CD14-positive monocyte (primary cell): ENCODE measurements around the gene CCDC86. TPM values are rescaled to one million over a fixed set of nuclear protein-coding genes. Genes with fewer than 3 reads are reported as not detected.

Experiments used
- DNase-seq, 3 donors: peaks; one replicate each; pipeline ENCODE4 v3.0.0-alpha.2; 2011 to 2022
- H2AFZ ChIP-seq: 2 replicates; pipeline ENCODE4 v1.6.0; 2012; ENCODE audit warnings: mild to moderate bottlenecking, low read depth, low read length, inconsistent platforms; ENCODE audit not compliant: insufficient read depth, poor library complexity, severe bottlenecking
- H3K27ac ChIP-seq, 2 donors: 1 replicate in 1 of 2; 2 replicates in 1 of 2; pipeline ENCODE4 v1.5.1; 2012 to 2013; ENCODE audit warnings: low read length in 2 of 2, control low read depth in 1 of 2, inconsistent platforms in 1 of 2, low read depth in 1 of 2, mild to moderate bottlenecking in 1 of 2
- H3K27me3 ChIP-seq, 2 donors: one replicate each; pipeline versions ENCODE4 v1.6.0 to v1.6.1; 2011 to 2013; ENCODE audit warnings: low read length in 2 of 2; ENCODE audit not compliant: control insufficient read depth in 2 of 2, insufficient read depth in 2 of 2
- H3K36me3 ChIP-seq, 2 donors: replicated peaks in 1 of 2; 1 replicate in 1 of 2; 2 replicates in 1 of 2; pipeline versions ENCODE4 v1.5.1 to v1.6.1; 2012 to 2013; ENCODE audit warnings: low read length in 2 of 2, control low read depth in 1 of 2, inconsistent platforms in 1 of 2, mild to moderate bottlenecking in 1 of 2; ENCODE audit not compliant: insufficient read depth in 2 of 2, control insufficient read depth in 1 of 2
- H3K4me1 ChIP-seq, 2 donors: 1 replicate in 1 of 2; 2 replicates in 1 of 2; pipeline versions ENCODE4 v1.5.1 to v1.6.1; 2012 to 2013; ENCODE audit warnings: low read length in 2 of 2, control low read depth in 1 of 2, inconsistent platforms in 1 of 2, mild to moderate bottlenecking in 1 of 2, moderate library complexity in 1 of 2; ENCODE audit not compliant: insufficient read depth in 2 of 2, control insufficient read depth in 1 of 2
- H3K4me2 ChIP-seq: replicated peaks from 2 replicates; pipeline ENCODE3; 2012; ENCODE audit warnings: low read length, moderate library complexity, mild to moderate bottlenecking; ENCODE audit not compliant: poor library complexity, severe bottlenecking; ENCODE audit errors: extremely low read depth
- H3K4me3 ChIP-seq, 3 experiments: fragments of 200-600 bp in 1 of 3; sonication (generic) in 1 of 3; replicated peaks in 1 of 3; 1 replicate in 2 of 3; 2 replicates in 1 of 3; pipeline ENCODE4 v1.5.1; 2011 to 2013; ENCODE audit warnings: low read length in 3 of 3, mild to moderate bottlenecking in 3 of 3, control low read depth in 2 of 3, low read depth in 2 of 3, inconsistent platforms in 1 of 3, moderate library complexity in 1 of 3
- H3K79me2 ChIP-seq: 2 replicates; pipeline ENCODE4 v1.6.0; 2012; ENCODE audit warnings: mild to moderate bottlenecking, control low read depth, inconsistent platforms, low read length, moderate library complexity; ENCODE audit not compliant: insufficient read depth
- H3K9ac ChIP-seq: 2 replicates; pipeline ENCODE4 v1.6.0; 2017; ENCODE audit warnings: low read length, mild to moderate bottlenecking; ENCODE audit not compliant: insufficient read depth, poor library complexity, severe bottlenecking
- H3K9me3 ChIP-seq, 2 donors: replicated peaks in 1 of 2; 1 replicate in 1 of 2; 2 replicates in 1 of 2; pipeline versions ENCODE4 v1.5.1 to v1.6.1; 2012 to 2013; ENCODE audit warnings: low read length in 2 of 2, control low read depth in 1 of 2; ENCODE audit not compliant: control insufficient read depth in 1 of 2, insufficient read depth in 1 of 2
- H4K20me1 ChIP-seq: 2 replicates; pipeline ENCODE4 v1.6.0; 2012; ENCODE audit warnings: mild to moderate bottlenecking, low read length, control low read depth, moderate library complexity; ENCODE audit not compliant: insufficient read depth
- H3K27ac Mint-ChIP-seq, 7 donors: one replicate each; pipeline ENCODE4 v1.8.0; 2020; ENCODE audit warnings: mild to moderate bottlenecking in 7 of 7, mixed read lengths in 7 of 7, moderate library complexity in 6 of 7, inconsistent platforms in 2 of 7
- H3K27me3 Mint-ChIP-seq, 3 donors: one replicate each; pipeline ENCODE4 v1.8.0; 2021 to 2022; ENCODE audit warnings: low read depth in 3 of 3, mild to moderate bottlenecking in 3 of 3, mixed read lengths in 3 of 3, moderate library complexity in 3 of 3, inconsistent platforms in 1 of 3
- H3K36me3 Mint-ChIP-seq, 2 donors: one replicate each; pipeline ENCODE4 v1.8.0; 2020; ENCODE audit warnings: mixed read lengths in 2 of 2, inconsistent platforms in 1 of 2, mild to moderate bottlenecking in 1 of 2
- H3K4me1 Mint-ChIP-seq: one replicate; pipeline ENCODE4 v1.8.0; 2020; ENCODE audit warnings: mild to moderate bottlenecking, mixed read lengths
- H3K4me3 Mint-ChIP-seq, 2 donors: one replicate each; pipeline ENCODE4 v1.8.0; 2020; ENCODE audit warnings: mild to moderate bottlenecking in 2 of 2, mixed read lengths in 2 of 2, moderate library complexity in 1 of 2
- H3K9me3 Mint-ChIP-seq, 7 donors: one replicate each; pipeline ENCODE4 v1.8.0; 2020 to 2022; ENCODE audit warnings: mixed read lengths in 7 of 7, mild to moderate bottlenecking in 6 of 7, moderate library complexity in 6 of 7, inconsistent platforms in 2 of 7
- WGBS: methylation state at CpG from one replicate; pipeline ENCODE4 v1.1.5; 2013; ENCODE audit warnings: missing lambda C conversion rate; ENCODE audit not compliant: insufficient coverage; 5-methylcytosine and 5-hydroxymethylcytosine counted together
- intact Hi-C, 2 donors: fragments of 100-400 bp; cut with micrococcal nuclease; formaldehyde crosslinking; loops; one replicate each; pipeline versions ENCODE4 v1.15.0 to v1.15.1; 2023
- polyA plus RNA-seq, 3 donors: library from polyadenylated mRNA; depleted of rRNA in 1 of 3; unstranded in 2 of 3; stranded (reverse) in 1 of 3; fragments of 300-500 nt in 2 of 3; fragments of >200 nt in 1 of 3; fragmentation: Illumina TruSeq in 2 of 3; gene quantifications; 1 replicate in 2 of 3; 2 replicates in 1 of 3; pipeline ENCODE4 v1.2.3, GENCODE V29; 2012 to 2021
- TF ChIP-seq, protein P1 (sequence below): fragments of 200-600 bp; IDR thresholded peaks from one replicate; pipeline ENCODE4 v1.8.0; 2022; ENCODE audit warnings: antibody characterized with exemption, mild to moderate bottlenecking

CCDC86 gene
- polyA plus RNA-seq, 3 donors: 7.2 to 10.2 (median 8.3) TPM

- intact Hi-C loops: no loop called here
- Mint-ChIP-seq H3K4me1 (peaks cover 12% of the 10 kb centered on the region), H3K9me3 (no peaks in the 10 kb centered on the region), H3K36me3 (no peaks in the 10 kb centered on the region), H3K27me3 (peaks cover 0 to 3% (median 2%) of the 10 kb centered on the region in 3 donors), H3K4me3 (no peak overlapping the region), H3K27ac (no peak overlapping the region)
- WGBS: 67% methylated on average over 3 of the region's 7 CpGs
- no peaks in the 10 kb centered on the region for H3K9me3 ChIP-seq
- no peak overlapping the region for H3K9ac ChIP-seq
- H3K4me2 ChIP-seq: no peak overlapping the region
- DNase-seq: no peak
- no peaks in the 10 kb centered on the region for H3K79me2 ChIP-seq
- H2AFZ ChIP-seq: no peak overlapping the region
- no peaks in the 10 kb centered on the region for H4K20me1 ChIP-seq
- no peaks in the 10 kb centered on the region for H3K27me3 ChIP-seq
- H3K4me3 ChIP-seq: no peak overlapping the region
- TF ChIP-seq, protein P1, sequence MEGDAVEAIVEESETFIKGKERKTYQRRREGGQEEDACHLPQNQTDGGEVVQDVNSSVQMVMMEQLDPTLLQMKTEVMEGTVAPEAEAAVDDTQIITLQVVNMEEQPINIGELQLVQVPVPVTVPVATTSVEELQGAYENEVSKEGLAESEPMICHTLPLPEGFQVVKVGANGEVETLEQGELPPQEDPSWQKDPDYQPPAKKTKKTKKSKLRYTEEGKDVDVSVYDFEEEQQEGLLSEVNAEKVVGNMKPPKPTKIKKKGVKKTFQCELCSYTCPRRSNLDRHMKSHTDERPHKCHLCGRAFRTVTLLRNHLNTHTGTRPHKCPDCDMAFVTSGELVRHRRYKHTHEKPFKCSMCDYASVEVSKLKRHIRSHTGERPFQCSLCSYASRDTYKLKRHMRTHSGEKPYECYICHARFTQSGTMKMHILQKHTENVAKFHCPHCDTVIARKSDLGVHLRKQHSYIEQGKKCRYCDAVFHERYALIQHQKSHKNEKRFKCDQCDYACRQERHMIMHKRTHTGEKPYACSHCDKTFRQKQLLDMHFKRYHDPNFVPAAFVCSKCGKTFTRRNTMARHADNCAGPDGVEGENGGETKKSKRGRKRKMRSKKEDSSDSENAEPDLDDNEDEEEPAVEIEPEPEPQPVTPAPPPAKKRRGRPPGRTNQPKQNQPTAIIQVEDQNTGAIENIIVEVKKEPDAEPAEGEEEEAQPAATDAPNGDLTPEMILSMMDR: no peak
- peaks cover 11 to 15% of the 10 kb centered on the region in 2 donors for H3K4me1 ChIP-seq
- H3K27ac ChIP-seq: no peak overlapping the region
- no peaks in the 10 kb centered on the region for H3K36me3 ChIP-seq
Observed at GRCh38 chr11:60871378-60872061, 29.6 kb downstream of the CCDC86 start.

DNA sequence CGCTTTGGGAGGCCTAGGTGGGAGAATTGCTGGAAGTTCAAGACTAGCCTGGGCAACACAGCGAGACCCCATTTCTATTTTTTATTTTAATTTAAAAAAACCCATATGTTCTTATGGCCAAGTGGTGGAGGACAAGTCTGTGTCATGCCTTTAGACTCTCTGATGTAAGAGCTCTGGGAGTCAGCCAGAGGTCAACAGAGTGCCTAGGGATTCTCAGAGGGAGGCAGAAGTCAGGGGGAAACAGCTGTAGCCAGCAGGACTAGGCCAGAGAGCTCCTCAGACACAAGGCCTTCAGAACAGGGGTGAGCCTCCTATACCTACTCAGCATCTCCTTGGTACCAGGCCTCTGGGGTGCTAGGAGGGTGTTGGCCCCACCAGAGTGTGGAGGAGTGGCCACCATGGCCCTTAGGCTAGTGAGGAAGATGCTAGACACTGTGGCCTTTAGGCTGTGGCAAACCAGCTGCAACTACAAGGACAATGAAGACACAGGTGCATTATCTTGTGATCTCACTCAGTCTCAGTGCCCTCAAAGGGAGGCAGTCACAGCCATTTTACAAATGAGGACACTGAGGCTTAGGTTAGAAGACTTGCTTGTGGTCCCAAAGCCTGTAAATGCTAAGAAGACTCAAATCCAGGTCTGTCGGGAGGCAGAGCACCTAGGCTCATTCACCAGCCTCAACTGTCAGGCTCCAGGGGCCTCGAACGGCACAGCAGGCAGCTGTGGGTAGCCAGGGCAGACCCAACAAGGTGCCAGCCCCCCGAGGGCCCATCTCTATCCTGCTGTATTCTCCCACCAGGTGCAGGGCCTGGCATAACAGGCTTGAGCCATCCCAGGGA, 30.4 kb downstream of the CCDC86 start:
- peaks cover 12% of the 10 kb centered on the region for H3K4me1 Mint-ChIP-seq
- H4K20me1 ChIP-seq: no peaks in the 10 kb centered on the region
- H3K36me3 ChIP-seq: no peaks in the 10 kb centered on the region
- TF ChIP-seq, protein P1: no peak
- H3K9me3 Mint-ChIP-seq: no peaks in the 10 kb centered on the region
- H3K27ac Mint-ChIP-seq: no peak overlapping the region
- H3K27ac ChIP-seq: no peak overlapping the region
- 100% methylated on average over 3 of the region's 6 CpGs for whole genome bisulfite sequencing
- H3K79me2 ChIP-seq: no peaks in the 10 kb centered on the region
- peaks cover 0 to 3% (median 2%) of the 10 kb centered on the region in 3 donors for H3K27me3 Mint-ChIP-seq
- no peaks in the 10 kb centered on the region for H3K27me3 ChIP-seq
- H3K9ac ChIP-seq: no peak overlapping the region
- H3K4me3 ChIP-seq: no peak overlapping the region
- intact Hi-C loops: no loop called here
- H2AFZ ChIP-seq: no peak overlapping the region
- DNase-seq: no peak
- no peak overlapping the region for H3K4me2 ChIP-seq
- no peaks in the 10 kb centered on the region for H3K9me3 ChIP-seq
- H3K36me3 Mint-ChIP-seq: no peaks in the 10 kb centered on the region
- no peak overlapping the region for H3K4me3 Mint-ChIP-seq
- H3K4me1 ChIP-seq: peaks cover 11 to 15% of the 10 kb centered on the region in 2 donors
